ENCODE measurements around the gene DDX10. TPM values are rescaled to one million over a fixed set of nuclear protein-coding genes. Genes with fewer than 3 reads are reported as not detected.
"Not testable (repeated sequence)": the region's sequence is repeated elsewhere in the genome, so short reads cannot be mapped to it uniquely, and the experiment has no call there.

The DDX10 gene
- total RNA-seq, 1 donor from 2014 or later, result 34.7 TPM

DNA sequence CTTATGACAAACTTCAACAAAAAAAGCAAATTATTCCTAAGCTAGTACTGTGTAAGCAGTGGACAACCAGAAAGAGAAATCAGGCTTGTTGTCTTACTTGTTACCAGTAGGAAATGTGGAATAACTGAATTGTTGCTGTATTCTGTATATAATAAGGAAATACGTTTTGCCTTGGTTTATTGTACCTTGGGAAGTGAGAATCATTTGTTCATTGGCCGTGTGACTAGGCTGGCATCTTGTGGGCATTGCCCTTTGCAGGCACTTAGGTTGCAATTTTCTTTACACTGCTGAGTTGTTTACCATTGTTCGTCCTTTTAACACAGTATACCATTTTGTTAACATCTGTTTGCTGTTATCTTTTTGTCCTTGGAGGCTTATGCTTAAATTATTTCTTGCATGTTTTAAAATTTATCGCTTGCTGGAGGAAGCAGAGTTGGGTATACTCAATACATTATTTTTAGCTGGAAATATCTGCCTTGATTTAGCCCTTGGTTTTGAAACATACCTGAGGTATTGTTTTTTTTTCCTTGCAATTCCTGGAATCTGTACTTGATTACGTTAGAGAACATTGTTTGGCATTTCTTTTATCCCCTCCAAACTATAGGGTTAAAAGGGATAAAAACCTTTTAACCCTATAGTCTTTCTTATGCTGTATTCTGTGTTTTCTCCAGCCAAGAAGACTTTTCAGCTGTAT, 109.3 kb downstream of the DDX10 start:
- no peak overlapping the region for H3K4me3 Mint-ChIP-seq
- H3K36me3 Mint-ChIP-seq, result peaks cover 14% of the 10 kb centered on the region
- no peak for TF ChIP-seq CTCF (conservative IDR thresholded peaks at IDR 0.05)
- no peak for DNase-seq (ENCODE audit: extremely low spot score, unreplicated experiment)
- peaks cover 7% of the 10 kb centered on the region for H3K4me1 Mint-ChIP-seq (ENCODE audit: unreplicated experiment)
- H3K27ac Mint-ChIP-seq, result no peak overlapping the region
- no peaks in the 10 kb centered on the region for H3K27me3 Mint-ChIP-seq
- H3K9me3 Mint-ChIP-seq, result peaks cover 3% of the 10 kb centered on the region

GRCh38 chr11:108775324-108775723, 110.5 kb downstream of the DDX10 start:
- no peak overlapping the region for H3K27ac Mint-ChIP-seq
- no peaks in the 10 kb centered on the region for H3K27me3 Mint-ChIP-seq
- DNase-seq (ENCODE audit: extremely low spot score, unreplicated experiment), result no peak
- peaks cover 12% of the 10 kb centered on the region for H3K36me3 Mint-ChIP-seq
- peaks cover 3% of the 10 kb centered on the region for H3K9me3 Mint-ChIP-seq
- peaks cover 7% of the 10 kb centered on the region for H3K4me1 Mint-ChIP-seq (ENCODE audit: unreplicated experiment)
- no peak for TF ChIP-seq CTCF (conservative IDR thresholded peaks at IDR 0.05)
- H3K4me3 Mint-ChIP-seq, result no peak overlapping the region

- peaks cover 14% of the 10 kb centered on the region for H3K36me3 Mint-ChIP-seq
- H3K27me3 Mint-ChIP-seq; DNase-seq (ENCODE audit: extremely low spot score, unreplicated experiment); H3K4me1 Mint-ChIP-seq (ENCODE audit: unreplicated experiment); H3K4me3 Mint-ChIP-seq; H3K27ac Mint-ChIP-seq; H3K9me3 Mint-ChIP-seq: not testable (repeated sequence)
Observed at GRCh38 chr11:108779147-108779546, 114.3 kb downstream of the DDX10 start.

GRCh38 chr11:108780119-108780518, 115.2 kb downstream of the DDX10 start:
- H3K9me3 Mint-ChIP-seq, result peaks cover 10% of the 10 kb centered on the region
- TF ChIP-seq CTCF (conservative IDR thresholded peaks at IDR 0.05), result no peak
- no peak overlapping the region for H3K4me3 Mint-ChIP-seq
- H3K27me3 Mint-ChIP-seq, result no peaks in the 10 kb centered on the region
- no peak for DNase-seq (ENCODE audit: extremely low spot score, unreplicated experiment)
- H3K4me1 Mint-ChIP-seq (ENCODE audit: unreplicated experiment), result peaks cover 2% of the 10 kb centered on the region
- H3K36me3 Mint-ChIP-seq, result peaks cover 16% of the 10 kb centered on the region
- H3K27ac Mint-ChIP-seq, result no peak overlapping the region

- TF ChIP-seq CTCF (conservative IDR thresholded peaks at IDR 0.05), result no peak
- peaks cover 14% of the 10 kb centered on the region for H3K36me3 Mint-ChIP-seq
- H3K4me1 Mint-ChIP-seq (ENCODE audit: unreplicated experiment), result peaks cover 9% of the 10 kb centered on the region
Observed at GRCh38 chr11:108781946-108782345, 117.1 kb downstream of the DDX10 start.

DNA sequence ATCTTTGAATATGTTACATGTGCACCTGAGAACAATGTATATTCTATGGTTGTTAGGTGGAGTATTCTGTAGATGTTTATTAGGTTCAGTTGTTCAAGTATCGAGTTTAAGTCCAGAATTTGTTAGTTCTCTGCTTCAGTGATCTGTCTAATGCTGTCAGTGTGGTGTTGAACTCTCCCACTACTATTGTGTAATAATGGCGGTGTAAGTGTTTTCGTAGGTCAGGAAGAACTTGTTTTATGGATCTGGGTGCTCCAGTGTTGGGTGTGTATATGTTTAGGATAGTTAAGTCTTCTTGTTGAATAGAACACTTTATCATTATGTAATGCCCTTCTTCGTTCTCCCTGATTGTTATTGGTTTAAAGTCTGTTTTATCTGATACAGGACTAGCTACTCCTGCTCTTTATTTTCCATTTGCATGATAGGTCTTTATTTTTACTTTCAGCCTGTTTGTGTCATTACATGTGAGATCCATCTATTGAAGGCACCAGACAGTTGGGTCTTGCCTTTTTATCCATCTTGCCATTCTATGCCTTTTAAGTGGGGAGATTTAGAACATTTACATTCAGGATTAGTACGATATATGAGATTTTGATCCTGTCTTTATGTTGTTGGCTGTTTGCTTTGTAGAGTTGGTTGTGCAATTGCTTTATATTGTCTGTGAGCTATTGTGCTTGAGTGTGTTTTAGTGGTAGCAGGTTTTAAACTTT, 121.6 kb downstream of the DDX10 start:
- Mint-ChIP-seq H3K27me3 (no peaks in the 10 kb centered on the region), H3K27ac (peak overlapping the region; percentile 19), H3K4me3 (peak overlapping the region; percentile 18), H3K36me3 (peaks cover 9% of the 10 kb centered on the region), H3K4me1 (ENCODE audit: unreplicated experiment) (peaks cover 14% of the 10 kb centered on the region), H3K9me3 (peaks cover 15% of the 10 kb centered on the region)
- no peak for TF ChIP-seq CTCF (conservative IDR thresholded peaks at IDR 0.05)
- no peak for DNase-seq (ENCODE audit: extremely low spot score, unreplicated experiment)

More at GRCh38 chr11:108781946-108782345, 117.1 kb downstream of the DDX10 start:
- DNase-seq (ENCODE audit: extremely low spot score, unreplicated experiment), result no peak
- H3K27ac Mint-ChIP-seq, result no peak overlapping the region
- H3K27me3 Mint-ChIP-seq, result no peaks in the 10 kb centered on the region
- no peak overlapping the region for H3K4me3 Mint-ChIP-seq
- peaks cover 18% of the 10 kb centered on the region for H3K9me3 Mint-ChIP-seq

Measured in type B pancreatic cell (in vitro differentiated cells).